GM08714 (cell line): Measurements from ENCODE around the gene LRRK1.

Source experiments
- H3K4me3 ChIP-seq: fragments of 200-500 bp; sonication (Bioruptor generic); 2 replicates; pipeline ENCODE4 v1.5.1; 2014; ENCODE audit warnings: mild to moderate bottlenecking, low read length, inconsistent platforms
- ZNF274 ChIP-seq: IDR thresholded peaks from 2 replicates; pipeline ENCODE4 v1.6.1; 2012; ENCODE audit warnings: mild to moderate bottlenecking, low read depth, low read length

Gene LRRK1

GRCh38 chr15:101013769-101014675, 94.9 kb downstream of the LRRK1 start:
- no peak for TF ChIP-seq ZNF274
- no peak overlapping the region for H3K4me3 ChIP-seq

- H3K4me3 ChIP-seq, result no peak overlapping the region
- TF ChIP-seq ZNF274, result no peak
Observed at GRCh38 chr15:101014921-101015841, 96.0 kb downstream of the LRRK1 start.

GRCh38 chr15:101016581-101016980, 97.4 kb downstream of the LRRK1 start:
- TF ChIP-seq ZNF274, result no peak

GRCh38 chr15:101017093-101017754, 98.1 kb downstream of the LRRK1 start:
- no peak overlapping the region for H3K4me3 ChIP-seq
- no peak for TF ChIP-seq ZNF274

More at GRCh38 chr15:101016581-101016980, 97.4 kb downstream of the LRRK1 start:
- H3K4me3 ChIP-seq, result no peak overlapping the region

- H3K4me3 ChIP-seq, result no peak overlapping the region
- TF ChIP-seq ZNF274, result no peak
Observed at GRCh38 chr15:101018016-101018415, 98.9 kb downstream of the LRRK1 start.

- TF ChIP-seq ZNF274, result no peak
Observed at GRCh38 chr15:101018450-101018849, 99.3 kb downstream of the LRRK1 start.

GRCh38 chr15:101019366-101019896, 100.3 kb downstream of the LRRK1 start:
- no peak overlapping the region for H3K4me3 ChIP-seq
- no peak for TF ChIP-seq ZNF274

More at GRCh38 chr15:101018450-101018849, 99.3 kb downstream of the LRRK1 start:
- H3K4me3 ChIP-seq, result no peak overlapping the region

GRCh38 chr15:101020451-101020850, 101.3 kb downstream of the LRRK1 start:
- H3K4me3 ChIP-seq, result no peak overlapping the region
- TF ChIP-seq ZNF274, result no peak

GRCh38 chr15:101020945-101021344, 101.8 kb downstream of the LRRK1 start:
- no peak overlapping the region for H3K4me3 ChIP-seq
- TF ChIP-seq ZNF274, result no peak

GRCh38 chr15:101022306-101022705, 103.1 kb downstream of the LRRK1 start:
- H3K4me3 ChIP-seq, result no peak overlapping the region
- TF ChIP-seq ZNF274, result no peak

- no peak for TF ChIP-seq ZNF274
- H3K4me3 ChIP-seq, result no peak overlapping the region
Observed at GRCh38 chr15:101022876-101023275, 103.7 kb downstream of the LRRK1 start.

GRCh38 chr15:101023501-101024072, 104.4 kb downstream of the LRRK1 start:
- H3K4me3 ChIP-seq, result no peak overlapping the region
- no peak for TF ChIP-seq ZNF274

GRCh38 chr15:101024073-101024695, 105.0 kb downstream of the LRRK1 start:
- no peak for TF ChIP-seq ZNF274
- no peak overlapping the region for H3K4me3 ChIP-seq
